HG02973 (cell line): ENCODE results near the gene ZNF474.

ENCODE experiments used
- ATAC-seq: cut with Tn5 transposase; IDR thresholded peaks from one replicate; pipeline ENCODE4 v1.9.1; 2021; ENCODE audit warnings: moderate library complexity; ENCODE audit not compliant: unreplicated experiment

Gene ZNF474

DNA sequence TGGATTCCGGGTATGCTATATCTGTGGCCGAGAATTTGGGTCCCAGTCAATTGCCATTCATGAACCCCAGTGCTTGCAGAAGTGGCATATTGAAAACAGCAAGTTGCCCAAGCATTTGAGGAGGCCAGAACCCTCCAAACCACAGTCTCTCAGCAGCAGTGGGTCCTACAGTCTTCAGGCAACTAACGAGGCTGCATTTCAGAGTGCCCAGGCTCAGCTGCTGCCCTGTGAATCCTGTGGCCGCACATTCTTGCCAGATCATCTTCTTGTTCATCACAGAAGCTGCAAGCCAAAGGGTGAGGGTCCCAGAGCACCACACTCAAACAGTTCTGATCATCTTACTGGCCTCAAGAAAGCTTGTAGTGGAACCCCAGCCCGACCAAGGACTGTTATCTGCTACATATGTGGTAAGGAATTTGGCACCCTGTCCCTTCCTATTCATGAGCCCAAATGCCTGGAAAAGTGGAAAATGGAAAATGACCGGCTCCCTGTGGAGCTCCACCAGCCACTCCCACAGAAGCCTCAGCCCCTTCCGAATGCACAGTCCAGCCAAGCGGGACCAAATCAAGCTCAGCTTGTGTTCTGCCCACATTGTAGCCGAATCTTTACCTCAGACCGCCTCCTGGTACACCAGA lies 23.0 kb downstream of the ZNF474 start:
- ATAC-seq, result no peak

DNA sequence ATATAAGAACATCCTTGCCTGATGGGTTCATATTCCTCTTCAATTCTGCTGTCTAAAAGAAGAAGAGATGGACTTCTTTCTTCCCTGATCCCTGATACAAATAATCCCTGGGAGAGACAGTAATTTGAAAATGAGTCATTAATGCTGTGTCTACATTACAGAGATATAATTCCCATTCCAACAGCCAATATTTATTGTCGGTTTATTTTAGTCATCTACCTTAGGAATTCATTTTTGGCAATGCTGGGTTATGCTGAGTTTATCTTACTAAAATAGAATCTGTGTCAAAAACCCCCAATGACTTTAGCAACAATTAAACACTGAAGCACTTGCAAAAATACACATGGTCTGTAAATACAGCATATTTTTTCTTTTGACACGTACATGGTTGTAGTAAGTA lies 23.9 kb downstream of the ZNF474 start:
- ATAC-seq, result no peak

DNA sequence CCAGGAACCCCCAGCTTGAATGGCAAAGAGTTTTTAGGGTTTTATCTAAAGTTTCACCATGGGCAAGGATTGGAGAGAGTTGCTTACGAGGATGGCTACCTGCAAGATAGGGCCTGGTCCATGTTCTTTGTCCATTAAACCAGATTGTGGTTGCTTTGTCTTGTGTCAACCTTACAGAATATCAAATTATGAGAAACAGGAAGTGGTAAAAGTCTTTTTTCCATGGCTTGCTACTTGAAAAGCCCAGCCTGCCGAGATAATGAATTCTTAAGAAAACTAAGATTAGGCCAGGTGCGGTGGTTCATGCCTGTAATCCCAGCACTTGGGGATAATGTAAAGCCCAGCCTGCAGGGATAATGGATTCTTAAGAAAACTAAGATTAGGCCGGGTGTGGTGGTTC lies 24.4 kb downstream of the ZNF474 start:
- no peak for ATAC-seq

GRCh38 chr5:122154491-122154890 lies 25.1 kb downstream of the ZNF474 start:
- no peak for ATAC-seq

- ATAC-seq, result no peak
Measured at GRCh38 chr5:122154910-122155309, 25.6 kb downstream of the ZNF474 start.

DNA sequence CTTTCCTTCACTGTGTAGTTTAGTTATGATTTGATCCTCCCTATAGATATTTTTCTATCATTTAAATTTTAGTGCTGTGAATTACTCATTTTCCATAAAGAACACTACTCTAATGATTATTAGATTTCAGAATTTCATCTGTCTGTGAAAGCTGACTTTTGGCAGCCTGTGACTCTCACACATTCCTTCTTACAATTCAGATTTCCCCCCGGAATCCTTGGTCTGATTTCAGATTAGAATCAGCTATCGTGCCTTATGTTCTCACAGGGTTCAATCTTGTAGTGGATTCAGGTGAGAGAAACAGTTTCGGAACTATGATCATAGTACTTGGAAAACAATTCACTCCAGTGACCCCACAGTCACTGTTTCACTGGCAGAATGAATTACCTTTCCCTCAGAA lies 26.2 kb downstream of the ZNF474 start:
- no peak for ATAC-seq

DNA sequence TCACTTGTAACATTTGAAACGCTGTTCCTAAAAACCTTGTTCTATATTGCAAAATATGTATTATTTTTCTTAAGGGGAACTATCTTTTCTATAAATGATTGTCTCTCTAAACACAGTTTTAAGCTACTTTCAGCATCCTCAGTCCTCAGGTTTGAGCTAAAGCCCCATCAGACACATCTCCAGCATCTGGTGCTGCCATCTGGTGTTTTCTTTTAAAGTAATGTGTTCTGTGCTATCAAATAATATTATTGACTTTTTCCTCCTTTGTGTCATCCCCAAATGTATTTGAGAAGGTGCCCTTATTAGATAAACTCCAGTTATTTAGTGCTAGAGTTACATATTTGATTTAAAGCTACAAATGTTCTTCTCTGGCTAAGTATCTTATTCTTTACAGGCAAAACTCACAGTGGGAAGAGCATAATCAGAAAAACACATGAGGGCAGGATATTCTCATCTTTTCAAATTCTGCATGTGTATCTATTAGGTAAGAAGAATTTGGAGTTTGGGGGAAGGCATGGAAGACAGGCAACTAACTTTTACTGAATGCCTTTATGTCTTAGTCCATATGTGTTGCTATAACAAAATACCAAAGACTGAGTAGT lies 27.5 kb downstream of the ZNF474 start:
- no peak for ATAC-seq

DNA sequence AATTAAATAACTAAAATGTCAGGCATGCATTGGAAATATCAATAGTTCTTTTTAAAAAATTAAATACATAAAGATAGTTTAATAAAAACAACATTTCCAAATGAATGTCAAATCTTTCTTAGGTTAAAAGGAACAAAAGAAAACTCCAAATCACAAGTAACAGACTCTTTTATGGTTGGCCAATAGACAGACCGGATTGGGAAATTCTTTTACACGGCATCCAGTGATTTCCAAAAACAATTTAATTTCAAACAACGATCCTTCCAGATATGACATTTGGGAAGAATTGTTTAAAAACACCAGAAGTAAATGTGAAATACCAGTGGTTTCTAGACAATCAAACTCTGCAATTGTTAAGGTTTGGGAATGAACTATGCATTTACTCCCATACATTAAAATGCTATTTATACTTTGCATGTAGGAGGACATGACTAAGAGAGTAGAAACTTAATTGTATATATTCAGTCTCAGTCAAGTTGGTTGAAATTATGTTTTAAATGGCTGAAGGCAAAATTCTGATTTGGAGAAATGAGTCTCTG lies 32.8 kb downstream of the ZNF474 start:
- no peak for ATAC-seq

GRCh38 chr5:122163121-122164069 lies 34.0 kb downstream of the ZNF474 start:
- no peak for ATAC-seq

DNA sequence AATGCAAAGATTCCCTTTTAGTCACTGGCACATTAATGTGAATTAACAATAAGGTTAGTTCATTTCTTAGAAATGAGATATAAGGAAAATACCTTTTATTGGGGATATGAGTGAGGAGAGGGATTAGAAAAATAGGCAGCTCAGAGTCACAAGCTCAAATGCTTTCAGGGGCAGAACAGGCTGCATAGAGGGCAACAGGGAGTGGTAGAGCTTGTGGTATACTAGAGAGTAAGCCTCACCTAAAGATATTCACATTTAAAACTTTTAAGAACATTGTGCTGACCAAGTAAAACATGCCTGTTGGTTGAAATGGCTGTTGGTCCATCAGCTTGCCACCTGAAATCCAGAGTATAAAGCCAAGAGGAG lies 34.7 kb downstream of the ZNF474 start:
- ATAC-seq, result no peak

GRCh38 chr5:122164831-122165558 lies 35.6 kb downstream of the ZNF474 start:
- no peak for ATAC-seq

DNA sequence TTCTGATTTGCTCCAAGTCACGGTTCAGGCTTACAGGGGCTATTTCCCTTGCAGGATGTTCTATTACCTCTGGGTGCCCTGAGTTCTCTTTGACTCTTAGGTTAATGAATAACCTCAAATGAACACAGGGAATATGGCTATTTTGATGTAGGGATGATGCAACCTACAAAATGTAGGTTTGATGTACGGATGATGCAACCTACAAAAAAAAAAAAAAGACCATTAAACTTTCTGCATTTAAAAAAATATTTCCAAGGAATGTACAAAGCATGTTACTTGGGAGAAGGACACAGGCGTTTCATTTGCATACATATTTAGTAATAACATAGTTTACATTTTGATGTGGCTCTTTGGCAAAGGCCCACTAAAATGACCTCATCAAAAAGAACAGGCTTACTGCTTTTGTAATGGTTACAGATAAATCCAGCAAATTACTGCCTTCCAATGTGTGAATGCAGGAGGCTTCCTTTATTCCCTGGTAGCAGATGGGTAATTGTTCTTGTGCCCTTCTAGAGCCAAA lies 36.3 kb downstream of the ZNF474 start:
- no peak for ATAC-seq

DNA sequence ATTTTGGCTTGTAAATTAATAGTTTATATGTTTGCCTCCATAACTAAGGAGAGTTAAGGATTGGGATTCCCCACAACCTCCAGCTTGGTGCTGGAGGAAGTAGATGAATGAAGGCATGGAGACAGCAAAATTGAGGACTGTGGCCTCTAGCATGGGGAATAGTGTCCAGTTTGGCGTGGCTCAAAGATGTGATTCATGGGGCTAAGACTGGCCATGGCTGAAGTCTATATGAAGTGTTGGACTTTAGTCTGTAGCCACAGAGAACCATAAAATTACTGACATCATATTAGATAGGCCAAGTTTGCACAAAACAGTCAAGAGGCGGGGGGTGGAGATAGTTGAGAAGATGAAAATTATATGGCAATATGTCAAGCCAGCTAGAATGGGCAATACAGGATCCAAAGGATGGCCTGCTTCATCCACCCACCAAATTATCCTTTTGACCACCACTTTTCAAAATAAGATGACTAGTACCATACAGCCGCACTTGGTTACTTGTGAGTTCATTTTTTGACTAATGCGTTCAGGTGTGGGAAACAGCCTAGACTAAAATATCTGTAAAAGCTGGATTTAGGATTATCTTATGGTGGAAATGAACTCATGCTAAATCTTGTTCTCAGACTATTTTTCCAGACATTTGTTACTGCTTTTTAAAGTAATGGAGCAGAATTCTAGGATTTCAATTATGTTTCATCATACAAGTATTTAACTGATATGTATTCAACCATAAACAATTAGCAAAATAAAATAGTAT lies 40.2 kb downstream of the ZNF474 start:
- no peak for ATAC-seq

- no peak for ATAC-seq
Measured at GRCh38 chr5:122170620-122171019, 41.3 kb downstream of the ZNF474 start.

DNA sequence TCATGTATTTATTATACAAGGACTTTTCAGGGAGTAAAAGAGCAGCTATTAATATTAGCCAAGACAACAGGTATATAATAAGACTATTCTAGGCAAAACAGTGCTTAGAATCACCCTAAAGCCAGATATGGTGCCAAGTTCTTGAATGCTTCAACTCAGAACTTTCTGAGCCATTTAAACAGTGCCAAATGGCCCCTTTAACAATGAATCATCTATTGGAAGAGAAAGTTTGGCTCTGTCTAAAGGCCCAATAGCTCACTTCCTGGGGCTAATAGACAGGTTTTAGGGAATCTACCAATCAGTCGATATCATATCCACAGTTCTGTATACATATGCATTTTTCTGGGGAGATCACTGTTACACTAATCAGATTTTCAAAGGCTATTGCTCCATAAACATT lies 42.9 kb downstream of the ZNF474 start:
- ATAC-seq, result no peak

- no peak for ATAC-seq
Measured at GRCh38 chr5:122173474-122174415, 44.4 kb downstream of the ZNF474 start.

DNA sequence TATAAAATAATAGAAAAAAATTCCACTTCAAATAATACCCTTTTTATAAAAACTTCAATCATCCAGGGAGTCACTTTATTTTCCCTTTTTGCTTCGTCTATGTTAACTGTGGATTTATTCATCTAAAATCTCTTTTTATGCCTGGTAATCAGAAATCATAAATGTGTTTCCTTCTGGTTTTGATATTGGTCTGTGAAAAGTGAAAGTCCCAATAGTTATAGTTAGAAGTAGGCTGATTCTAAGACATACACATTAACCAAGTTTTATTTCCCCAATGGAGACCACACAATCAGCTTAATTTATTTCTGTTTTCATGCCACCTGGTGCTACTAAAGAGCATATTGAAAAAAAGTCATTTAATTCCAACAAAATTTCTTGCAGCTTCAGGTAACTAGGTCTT lies 45.7 kb downstream of the ZNF474 start:
- ATAC-seq, result no peak

GRCh38 chr5:122175852-122176251 lies 46.5 kb downstream of the ZNF474 start:
- no peak for ATAC-seq

- no peak for ATAC-seq
Measured at GRCh38 chr5:122177161-122177560, 47.8 kb downstream of the ZNF474 start.
